CD4-positive, alpha-beta memory T cell (primary cell): Measurements from ENCODE around the gene MTFR1L. TPM values are rescaled to one million over a fixed set of nuclear protein-coding genes. Genes with fewer than 3 reads are reported as not detected.
"Not testable (repeated sequence)": the region's sequence is repeated elsewhere in the genome, so short reads cannot be mapped to it uniquely, and the experiment has no call there.

Source experiments
- CTCF ChIA-PET: fragments of 350-600 bp; sonication (Branson Sonifier 250); formaldehyde crosslinking; loops from one replicate; lab custom pipeline; 2021; ENCODE audit warnings: inconsistent platforms; ENCODE audit not compliant: partially characterized antibody; lab: Charles Lee
- POLR2A ChIA-PET: fragments of 350-600 bp; sonication (Branson Sonifier 250); formaldehyde crosslinking; loops from one replicate; lab custom pipeline; 2021; ENCODE audit not compliant: partially characterized antibody; lab: Charles Lee
- DNase-seq, 5 donors: peaks; one replicate each; pipeline versions ENCODE4 v3.0.0 to v3.0.0-alpha.2; 2020 to 2022; ENCODE audit warnings: mixed read lengths in 1 of 5
- H3K27ac ChIP-seq: one replicate; pipeline ENCODE4 v1.7.0; 2013; ENCODE audit warnings: low read depth, low read length
- H3K27me3 ChIP-seq: 2 replicates; pipeline ENCODE4 v1.7.0; 2013; ENCODE audit warnings: mild to moderate bottlenecking, low read length, moderate library complexity; ENCODE audit not compliant: insufficient read depth
- H3K36me3 ChIP-seq: 2 replicates; pipeline ENCODE4 v1.7.0; 2013; ENCODE audit warnings: mild to moderate bottlenecking, low read length, moderate library complexity; ENCODE audit not compliant: insufficient read depth
- H3K4me1 ChIP-seq: 2 replicates; pipeline ENCODE4 v1.7.0; 2013; ENCODE audit warnings: mild to moderate bottlenecking, low read length, moderate library complexity; ENCODE audit not compliant: insufficient read depth
- H3K4me3 ChIP-seq, 2 donors: one replicate each; pipeline ENCODE4 v1.7.0; 2013; ENCODE audit warnings: low read length in 2 of 2, mild to moderate bottlenecking in 1 of 2
- H3K9me3 ChIP-seq, 2 donors: one replicate each; pipeline ENCODE4 v1.7.0; 2013; ENCODE audit warnings: low read length in 2 of 2, control low read depth in 1 of 2; ENCODE audit not compliant: control insufficient read depth in 1 of 2
- H3K27ac Mint-ChIP-seq, 7 donors: one replicate each; pipeline ENCODE4 v1.8.0; 2020 to 2021; ENCODE audit warnings: mixed read lengths in 7 of 7, mild to moderate bottlenecking in 6 of 7, inconsistent platforms in 3 of 7, moderate library complexity in 3 of 7
- H3K27me3 Mint-ChIP-seq, 2 donors: one replicate each; pipeline ENCODE4 v1.8.0; 2020 to 2021; ENCODE audit warnings: mixed read lengths in 2 of 2
- H3K36me3 Mint-ChIP-seq, 2 donors: one replicate each; pipeline ENCODE4 v1.8.0; 2020 to 2021; ENCODE audit warnings: mixed read lengths in 2 of 2, inconsistent platforms in 1 of 2, mild to moderate bottlenecking in 1 of 2
- H3K4me1 Mint-ChIP-seq, 4 donors: one replicate each; pipeline ENCODE4 v1.8.0; 2020 to 2021; ENCODE audit warnings: mixed read lengths in 4 of 4, mild to moderate bottlenecking in 1 of 4
- H3K4me3 Mint-ChIP-seq, 8 donors: one replicate each; pipeline ENCODE4 v1.8.0; 2020 to 2021; ENCODE audit warnings: mixed read lengths in 8 of 8, mild to moderate bottlenecking in 7 of 8, moderate library complexity in 6 of 8, inconsistent platforms in 3 of 8
- H3K9me3 Mint-ChIP-seq, 8 donors: one replicate each; pipeline ENCODE4 v1.8.0; 2020 to 2021; ENCODE audit warnings: mixed read lengths in 8 of 8, mild to moderate bottlenecking in 5 of 8, inconsistent platforms in 3 of 8, moderate library complexity in 1 of 8
- intact Hi-C: fragments of 100-400 bp; cut with micrococcal nuclease; formaldehyde crosslinking; loops from one replicate; pipeline ENCODE4 v1.15.1; 2023
- polyA plus RNA-seq, 2 donors: library from polyadenylated mRNA; unstranded; fragments of 300-500 nt; fragmentation: Illumina TruSeq; gene quantifications; one replicate each; pipeline ENCODE4 v1.2.3, GENCODE V29; 2021
- total RNA-seq, 2 experiments: library from RNA; stranded (reverse); gene quantifications; one replicate each; pipeline ENCODE4 v1.2.3, GENCODE V29; 2021

MTFR1L gene
- total and polyA plus RNA-seq, 4 experiments from 2014 or later = 27.5 to 58.4 (median 55.3) TPM

DNA sequence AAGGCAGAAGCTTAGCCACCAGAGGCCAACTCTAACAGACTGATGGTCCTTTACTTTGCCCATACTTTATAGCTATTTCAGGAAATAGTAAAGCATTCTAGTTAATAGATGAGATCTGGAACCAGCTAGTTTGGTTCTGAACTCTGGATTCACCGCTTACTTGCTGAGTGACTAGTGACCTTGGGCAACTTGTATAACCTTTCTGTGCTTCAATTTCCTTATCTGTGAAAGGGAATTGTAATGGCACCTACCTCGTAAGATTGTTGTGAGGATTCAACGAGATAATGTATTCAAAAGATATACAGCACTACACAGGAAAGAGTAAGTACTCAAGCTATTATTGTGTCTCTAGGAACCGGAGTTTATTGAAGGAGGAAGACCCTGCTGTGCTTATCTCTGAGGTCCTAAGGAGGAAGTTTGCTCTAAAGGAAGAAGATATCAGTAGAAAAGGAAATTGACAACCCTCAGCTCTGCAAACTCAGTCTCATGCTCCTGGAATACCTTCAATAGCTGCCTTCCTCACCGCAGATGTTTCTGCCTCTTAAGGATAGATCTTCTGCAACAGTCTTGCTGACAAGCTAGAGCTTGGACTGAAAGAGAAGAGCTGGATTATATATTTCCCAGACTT lies 11.9 kb downstream of the MTFR1L start:
- peaks cover 10% of the 10 kb centered on the region for H3K4me1 ChIP-seq
- Mint-ChIP-seq H3K9me3 (no peaks in the 10 kb centered on the region), H3K4me1 (peaks cover 0 to 11% (median 2%) of the 10 kb centered on the region in 4 donors), H3K4me3 (no peak overlapping the region), H3K27ac (peak overlapping the region in 2 of 7 donors; percentile 35 to 41), H3K27me3 (no peaks in the 10 kb centered on the region), H3K36me3 (peaks cover 44 to 57% of the 10 kb centered on the region in 2 donors)
- H3K27me3 ChIP-seq = no peaks in the 10 kb centered on the region
- peaks cover 60% of the 10 kb centered on the region for H3K36me3 ChIP-seq
- CTCF ChIA-PET = interaction anchor here (1.5 kb wide), 1 partner anchor 10 kb away, joined by 5 read pairs; no protein-coding TSS in a partner anchor
- no peak overlapping the region for H3K27ac ChIP-seq
- H3K4me3 ChIP-seq = no peak overlapping the region
- POLR2A ChIA-PET = interaction anchor here (1.5 kb wide), 1 partner anchor 11 kb away, joined by 15 read pairs; the partner anchor contains the start of gene MTFR1L
- no peak for DNase-seq
- no peaks in the 10 kb centered on the region for H3K9me3 ChIP-seq
- intact Hi-C loops = no loop called here

DNA sequence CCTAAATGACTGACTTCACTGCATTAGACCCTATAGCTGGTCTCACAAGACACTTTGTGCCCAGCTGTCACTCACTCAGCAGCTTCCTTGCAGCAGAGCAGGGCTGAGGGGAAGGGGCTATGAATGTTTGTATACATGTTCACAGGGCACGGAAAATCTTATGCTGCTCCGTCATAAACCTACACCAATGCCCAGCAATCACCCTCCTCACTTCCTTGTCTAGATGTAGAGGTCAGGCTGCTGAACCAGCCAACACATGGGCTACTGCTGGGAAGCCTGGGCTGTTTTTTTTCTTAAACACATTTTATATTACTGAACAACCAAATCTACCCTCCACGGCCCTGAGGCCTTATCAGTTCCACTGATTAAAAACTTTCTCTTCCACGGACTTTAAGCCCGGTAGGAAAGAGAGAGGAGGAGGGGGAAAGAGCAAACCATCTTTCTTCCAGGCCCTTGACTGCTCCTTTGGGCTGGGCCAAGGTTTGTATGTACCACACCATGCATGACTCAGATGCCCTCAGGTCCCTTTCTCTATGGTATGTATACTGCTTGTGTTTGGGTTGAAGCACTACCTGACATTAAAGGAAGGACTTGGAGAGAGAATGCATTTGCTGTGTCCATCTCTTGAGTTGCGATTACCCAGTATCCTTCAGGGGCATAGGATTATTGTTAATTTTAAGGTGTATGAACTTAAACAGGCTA lies 12.7 kb downstream of the MTFR1L start:
- Mint-ChIP-seq H3K27me3 (no peaks in the 10 kb centered on the region), H3K36me3 (peaks cover 44 to 55% of the 10 kb centered on the region in 2 donors), H3K4me1 (peaks cover 0 to 11% (median 2%) of the 10 kb centered on the region in 4 donors), H3K9me3 (no peaks in the 10 kb centered on the region), H3K4me3 (no peak overlapping the region), H3K27ac (peak overlapping the region in 1 of 7 donors; percentile 60)
- no peak for DNase-seq
- ChIA-PET CTCF (no interaction called here), POLR2A (interaction anchor here (1.5 kb wide), 1 partner anchor 12 kb away, joined by 15 read pairs; the partner anchor contains the start of gene MTFR1L)
- Histone ChIP-seq H3K4me3 (no peak overlapping the region), H3K4me1 (peaks cover 10% of the 10 kb centered on the region), H3K27me3 (no peaks in the 10 kb centered on the region), H3K9me3 (no peaks in the 10 kb centered on the region), H3K36me3 (peaks cover 56% of the 10 kb centered on the region), H3K27ac (no peak overlapping the region)
- intact Hi-C loops = no loop called here

DNA sequence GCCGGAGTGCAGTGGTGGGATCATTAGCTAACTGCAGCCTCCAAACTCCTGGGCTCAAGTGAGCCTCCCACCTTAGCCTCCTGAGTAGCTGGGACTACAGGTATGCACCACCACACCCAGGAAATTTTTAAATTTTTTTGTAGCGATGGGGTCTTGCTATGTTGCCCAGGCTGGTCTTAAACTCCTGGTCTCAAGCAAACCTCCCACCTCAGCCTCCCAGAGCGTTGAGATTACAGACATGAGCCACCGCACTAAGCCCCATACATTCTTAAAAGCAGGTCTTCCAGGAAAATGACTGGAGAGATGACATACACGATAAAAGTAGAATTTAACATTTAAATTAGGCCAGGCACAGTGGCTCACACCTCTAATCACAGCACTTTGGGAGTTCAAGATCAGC lies 13.4 kb downstream of the MTFR1L start:
- DNase-seq = no peak
- ChIA-PET POLR2A (no interaction called here), CTCF (no interaction called here)
- Mint-ChIP-seq H3K36me3 (peaks cover 41 to 51% of the 10 kb centered on the region in 2 donors), H3K27ac (no peak overlapping the region), H3K4me3 (no peak overlapping the region), H3K9me3 (no peaks in the 10 kb centered on the region), H3K4me1 (peaks cover 0 to 11% (median 1%) of the 10 kb centered on the region in 4 donors), H3K27me3 (no peaks in the 10 kb centered on the region)
- peaks cover 56% of the 10 kb centered on the region for H3K36me3 ChIP-seq
- H3K4me1 ChIP-seq = peaks cover 10% of the 10 kb centered on the region
- no peaks in the 10 kb centered on the region for H3K9me3 ChIP-seq
- intact Hi-C loops = no loop called here
- H3K4me3 ChIP-seq = no peak overlapping the region
- H3K27ac ChIP-seq = no peak overlapping the region
- H3K27me3 ChIP-seq = no peaks in the 10 kb centered on the region

DNA sequence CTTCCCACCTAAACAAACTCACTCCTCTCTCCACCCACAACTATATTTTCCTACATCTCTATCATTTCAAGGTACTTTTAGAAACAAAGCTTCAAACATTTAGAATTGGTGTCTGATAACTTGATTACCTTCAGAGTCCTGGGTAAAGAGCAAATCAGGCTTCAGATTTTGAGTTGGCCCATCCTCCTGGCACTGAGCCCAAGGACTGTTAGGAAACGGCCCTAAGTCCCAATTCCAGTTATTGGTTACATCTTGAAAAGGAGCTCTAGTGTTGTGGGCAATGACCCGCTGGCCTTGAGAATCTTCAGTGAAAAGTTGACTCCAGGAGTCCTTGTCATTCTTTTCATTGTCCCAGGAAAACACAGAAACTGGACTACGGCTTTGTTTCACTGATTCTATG lies 15.1 kb downstream of the MTFR1L start:
- ChIA-PET CTCF (interaction anchor here (1.1 kb wide), 1 partner anchor 10 kb away, joined by 3 read pairs; no protein-coding TSS in a partner anchor), POLR2A (interaction anchor here (1.1 kb wide), 1 partner anchor 163 kb away, joined by 3 read pairs; the partner anchor contains the start of gene PAFAH2)
- Mint-ChIP-seq H3K27me3 (no peaks in the 10 kb centered on the region), H3K4me3 (peak overlapping the region in 1 of 8 donors; percentile 52), H3K9me3 (peaks cover 0 to 6% (median under 1%) of the 10 kb centered on the region in 8 donors), H3K4me1 (peaks cover 0 to 11% (median 1%) of the 10 kb centered on the region in 4 donors), H3K36me3 (peaks cover 29 to 38% of the 10 kb centered on the region in 2 donors), H3K27ac (no peak overlapping the region)
- Histone ChIP-seq H3K9me3 (no peaks in the 10 kb centered on the region), H3K4me1 (peaks cover 10% of the 10 kb centered on the region), H3K4me3 (no peak overlapping the region), H3K27me3 (no peaks in the 10 kb centered on the region), H3K27ac (no peak overlapping the region), H3K36me3 (peaks cover 47% of the 10 kb centered on the region)
- intact Hi-C loops = no loop called here
- no peak for DNase-seq

DNA sequence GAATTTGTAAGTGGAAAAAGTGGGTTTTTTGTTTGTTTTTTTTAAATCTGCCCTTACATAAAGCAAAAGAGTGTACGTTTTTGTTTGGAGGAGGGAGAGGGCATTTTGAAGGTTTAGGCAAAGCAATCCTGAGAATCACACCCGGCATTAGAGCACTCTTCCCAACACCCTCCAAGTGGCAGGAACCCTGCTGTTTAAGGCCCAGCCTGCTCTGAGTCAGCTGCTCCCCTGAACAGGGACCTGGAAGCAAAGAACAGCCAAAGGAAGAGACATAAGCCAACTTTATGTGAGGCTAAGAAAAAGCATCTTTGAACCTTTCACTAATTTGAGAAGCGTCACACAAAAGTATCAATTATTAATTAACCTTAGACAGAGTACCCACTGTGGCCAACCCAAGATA lies 16.9 kb downstream of the MTFR1L start:
- Histone ChIP-seq H3K9me3 (no peaks in the 10 kb centered on the region), H3K4me1 (peaks cover 10% of the 10 kb centered on the region), H3K27ac (no peak overlapping the region), H3K27me3 (no peaks in the 10 kb centered on the region), H3K36me3 (peaks cover 29% of the 10 kb centered on the region), H3K4me3 (no peak overlapping the region)
- Mint-ChIP-seq H3K9me3 (peaks cover 0 to 9% (median 4%) of the 10 kb centered on the region in 8 donors), H3K4me3 (no peak overlapping the region), H3K36me3 (peaks cover 20% of the 10 kb centered on the region in 2 donors), H3K4me1 (peaks cover 0 to 2% (median under 1%) of the 10 kb centered on the region in 4 donors), H3K27me3 (no peaks in the 10 kb centered on the region), H3K27ac (peak overlapping the region in 1 of 7 donors; percentile 67)
- ChIA-PET CTCF (interaction anchor here (0.7 kb wide), 1 partner anchor 59 kb away, joined by 3 read pairs; no protein-coding TSS in a partner anchor), POLR2A (no interaction called here)
- intact Hi-C loops = no loop called here
- no peak for DNase-seq

DNA sequence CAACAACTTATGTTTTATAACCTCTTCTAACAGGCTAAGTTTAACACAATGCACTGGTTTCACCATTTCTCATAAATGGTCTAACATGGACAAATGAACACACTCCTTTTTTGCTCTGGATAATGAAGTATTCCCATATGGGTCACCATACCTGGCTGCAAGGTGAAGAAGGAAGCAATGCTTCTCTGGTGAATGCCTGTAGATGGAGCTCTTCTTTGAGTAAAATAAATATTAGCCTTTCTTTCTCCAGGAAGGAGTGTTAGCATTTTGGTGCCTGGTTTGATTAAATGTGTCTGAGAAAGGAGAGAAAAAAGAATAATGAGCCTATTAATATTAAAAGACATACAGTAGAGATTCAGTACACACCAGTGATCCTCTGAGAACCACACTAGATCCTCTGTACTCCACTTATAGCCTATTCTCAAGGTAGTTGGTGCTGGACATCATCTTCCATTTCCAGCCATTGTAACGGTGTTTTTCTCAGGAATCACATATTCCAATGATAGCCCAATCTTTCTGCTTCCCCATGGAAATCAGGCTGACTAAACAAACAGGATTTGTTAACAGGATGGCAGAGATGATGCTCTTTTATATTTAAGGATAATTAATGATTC lies 17.6 kb downstream of the MTFR1L start:
- Mint-ChIP-seq H3K36me3 (peaks cover 13 to 14% of the 10 kb centered on the region in 2 donors), H3K4me3 (no peak overlapping the region), H3K27ac (peak overlapping the region in 1 of 7 donors; percentile 1), H3K27me3 (no peaks in the 10 kb centered on the region), H3K4me1 (no peaks in the 10 kb centered on the region), H3K9me3 (peaks cover 0 to 9% (median 4%) of the 10 kb centered on the region in 8 donors)
- intact Hi-C loops = no loop called here
- Histone ChIP-seq H3K27ac (no peak overlapping the region), H3K9me3 (no peaks in the 10 kb centered on the region), H3K27me3 (no peaks in the 10 kb centered on the region), H3K4me1 (peaks cover 3% of the 10 kb centered on the region), H3K4me3 (no peak overlapping the region), H3K36me3 (peaks cover 23% of the 10 kb centered on the region)
- POLR2A ChIA-PET = no interaction called here
- CTCF ChIA-PET = interaction anchor here (0.7 kb wide), 1 partner anchor 58 kb away, joined by 3 read pairs; no protein-coding TSS in a partner anchor
- no peak for DNase-seq

DNA sequence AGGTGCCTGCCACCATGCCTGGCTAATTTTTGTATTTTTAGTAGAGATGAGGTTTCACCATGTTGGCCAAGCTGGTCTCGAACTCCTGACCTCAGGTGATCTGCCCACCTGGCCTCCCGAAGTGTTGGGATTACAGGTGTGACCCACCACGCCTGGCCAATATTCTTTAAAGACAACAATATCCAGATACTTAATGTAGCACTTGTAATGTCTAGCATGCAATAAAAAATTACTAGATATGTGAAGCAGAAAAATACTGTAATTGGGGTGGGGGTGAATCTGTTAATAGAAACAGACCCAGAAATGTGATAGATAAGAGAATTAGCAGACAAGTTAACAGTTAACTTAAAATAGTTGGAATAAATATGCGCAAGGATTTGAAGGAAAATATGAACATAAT lies 20.1 kb downstream of the MTFR1L start:
- DNase-seq, H3K4me1 Mint-ChIP-seq, intact Hi-C loops, CTCF ChIA-PET, H3K36me3 Mint-ChIP-seq, H3K36me3 ChIP-seq, H3K27me3 Mint-ChIP-seq, H3K4me3 ChIP-seq, H3K27ac ChIP-seq, H3K4me1 ChIP-seq, H3K9me3 ChIP-seq, H3K27ac Mint-ChIP-seq, H3K9me3 Mint-ChIP-seq, H3K27me3 ChIP-seq, POLR2A ChIA-PET, H3K4me3 Mint-ChIP-seq: not testable (repeated sequence)
